HEK293T (cell line): ENCODE measurements around the gene KCTD18.

Source experiments
- CTCF ChIA-PET: fragments of 350-600 bp; formaldehyde crosslinking; extraction: SDS; loops from one replicate; lab custom pipeline; 2021; ENCODE audit warnings: antibody characterized with exemption, inconsistent platforms; lab: Yijun Ruan, JAX
- POLR2A ChIA-PET: fragments of 350-600 bp; formaldehyde crosslinking; extraction: SDS; loops from one replicate; lab custom pipeline; 2020; ENCODE audit warnings: antibody characterized with exemption, inconsistent platforms; lab: Yijun Ruan, JAX
- DNase-seq: peaks from one replicate; pipeline ENCODE4 v3.0.0; 2012; ENCODE audit warnings: mixed read lengths; ENCODE audit errors: extremely low spot score
- ARNT ChIP-seq: fragments of 450-650 bp; IDR thresholded peaks from 2 replicates; pipeline ENCODE4 v1.6.1; 2017; ENCODE audit warnings: mild to moderate bottlenecking
- BHLHE40 ChIP-seq: fragments of 450-650 bp; IDR thresholded peaks from 2 replicates; pipeline ENCODE4 v1.6.1; 2016; ENCODE audit warnings: mild to moderate bottlenecking, moderate library complexity, borderline replicate concordance
- CTBP1 ChIP-seq: fragments of 450-650 bp; IDR thresholded peaks from 2 replicates; pipeline ENCODE4 v1.6.1; 2016; ENCODE audit warnings: borderline replicate concordance
- ELF4 ChIP-seq: fragments of 450-650 bp; IDR thresholded peaks from 2 replicates; pipeline ENCODE4 v1.6.1; 2017; ENCODE audit warnings: antibody characterized with exemption
- FOXA1 ChIP-seq: fragments of 450-650 bp; IDR thresholded peaks from 2 replicates; pipeline ENCODE4 v1.6.1; 2016; ENCODE audit warnings: mild to moderate bottlenecking
- FOXK2 ChIP-seq: fragments of 450-650 bp; IDR thresholded peaks from 2 replicates; pipeline ENCODE4 v1.6.1; 2016; ENCODE audit warnings: mild to moderate bottlenecking
- FOXM1 ChIP-seq: fragments of 450-650 bp; IDR thresholded peaks from 2 replicates; pipeline ENCODE4 v1.6.1; 2017; ENCODE audit warnings: mild to moderate bottlenecking, borderline replicate concordance
- HDGF ChIP-seq: fragments of 450-650 bp; IDR thresholded peaks from 2 replicates; pipeline ENCODE4 v1.6.1; 2017; ENCODE audit warnings: antibody characterized with exemption, borderline replicate concordance
- L3MBTL2 ChIP-seq: fragments of 450-650 bp; conservative IDR thresholded peaks from 2 replicates; pipeline ENCODE4 v1.6.1; 2016; ENCODE audit warnings: mild to moderate bottlenecking
- LEF1 ChIP-seq: fragments of 450-650 bp; IDR thresholded peaks from 2 replicates; pipeline ENCODE4 v1.6.1; 2017; ENCODE audit warnings: mild to moderate bottlenecking, borderline replicate concordance
- NFRKB ChIP-seq: fragments of 450-650 bp; IDR thresholded peaks from 2 replicates; pipeline ENCODE4 v1.6.1; 2016; ENCODE audit warnings: mild to moderate bottlenecking, moderate library complexity
- PKNOX1 ChIP-seq: fragments of 450-650 bp; IDR thresholded peaks from 2 replicates; pipeline ENCODE4 v1.6.1; 2016
- SP1 ChIP-seq: fragments of 450-650 bp; IDR thresholded peaks from 2 replicates; pipeline ENCODE4 v1.6.1; 2017
- SUZ12 ChIP-seq: fragments of 450-650 bp; IDR thresholded peaks from 2 replicates; pipeline ENCODE4 v1.6.1; 2016; ENCODE audit warnings: mild to moderate bottlenecking
- TARDBP ChIP-seq: fragments of 450-650 bp; IDR thresholded peaks from 2 replicates; pipeline ENCODE4 v1.6.1; 2016
- ZNF384 ChIP-seq: fragments of 450-650 bp; IDR thresholded peaks from 2 replicates; pipeline ENCODE4 v1.6.1; 2016

KCTD18 gene

GRCh38 chr2:200450288-200450687 is 59.6 kb downstream of the KCTD18 start:
- POLR2A ChIA-PET = interaction anchor here (0.8 kb wide), 1 partner anchor 57 kb away, joined by 4 read pairs; no protein-coding TSS in a partner anchor
- CTCF ChIA-PET = no interaction called here
- no peak for TF ChIP-seq BHLHE40
- TF ChIP-seq SUZ12 = no peak
- TF ChIP-seq FOXK2 = no peak
- TF ChIP-seq ELF4 = no peak
- no peak for TF ChIP-seq FOXM1
- TF ChIP-seq PKNOX1 = no peak
- no peak for TF ChIP-seq CTBP1
- no peak for TF ChIP-seq SP1
- no peak for TF ChIP-seq LEF1
- no peak for TF ChIP-seq ARNT
- TF ChIP-seq NFRKB = no peak
- no peak for TF ChIP-seq FOXA1
- no peak for TF ChIP-seq HDGF
- no peak for TF ChIP-seq TARDBP
- TF ChIP-seq ZNF384 = no peak
- no peak for TF ChIP-seq L3MBTL2
- no peak for DNase-seq

- CTCF ChIA-PET = no interaction called here
These were observed 60.7 kb downstream of the KCTD18 start for GRCh38 chr2:200449149-200449548.

GRCh38 chr2:200448455-200448854 is 61.4 kb downstream of the KCTD18 start:
- POLR2A ChIA-PET = no interaction called here
- CTCF ChIA-PET = no interaction called here
- DNase-seq = no peak
- TF ChIP-seq L3MBTL2 (no peak), ELF4 (no peak), NFRKB (no peak), CTBP1 (no peak), FOXK2 (no peak)

More at GRCh38 chr2:200449149-200449548, 60.7 kb downstream of the KCTD18 start:
- POLR2A ChIA-PET = no interaction called here
- TF ChIP-seq ZNF384 (no peak), HDGF (no peak), FOXK2 (no peak), PKNOX1 (no peak), NFRKB (no peak), FOXA1 (no peak), FOXM1 (no peak), BHLHE40 (no peak), L3MBTL2 (no peak), CTBP1 (no peak), ARNT (no peak)
- DNase-seq = no peak

GRCh38 chr2:200447139-200447855 is 62.6 kb downstream of the KCTD18 start:
- POLR2A ChIA-PET = no interaction called here
- CTCF ChIA-PET = no interaction called here
- DNase-seq = no peak

GRCh38 chr2:200446612-200447011 is 63.3 kb downstream of the KCTD18 start:
- no peak for DNase-seq
- TF ChIP-seq ZNF384 (no peak), BHLHE40 (no peak), PKNOX1 (no peak), FOXM1 (no peak), ELF4 (no peak), TARDBP (no peak), FOXK2 (no peak), FOXA1 (no peak), SP1 (no peak), ARNT (no peak), LEF1 (no peak), L3MBTL2 (no peak)
- CTCF ChIA-PET = no interaction called here
- POLR2A ChIA-PET = no interaction called here

More at GRCh38 chr2:200447139-200447855, 62.6 kb downstream of the KCTD18 start:
- TF ChIP-seq ZNF384 = no peak
- TF ChIP-seq BHLHE40 = no peak
- TF ChIP-seq HDGF = no peak
- no peak for TF ChIP-seq CTBP1
- no peak for TF ChIP-seq PKNOX1
- no peak for TF ChIP-seq SUZ12
- TF ChIP-seq L3MBTL2 = no peak
- no peak for TF ChIP-seq FOXM1
- TF ChIP-seq LEF1 = no peak

- DNase-seq = no peak
- TF ChIP-seq BHLHE40 = no peak
- no peak for TF ChIP-seq ARNT
- TF ChIP-seq TARDBP = no peak
- ChIA-PET CTCF (no interaction called here), POLR2A (no interaction called here)
These were observed 64.6 kb downstream of the KCTD18 start for GRCh38 chr2:200445284-200445683.
